ENCODE measurements around the gene AACS.
"Not testable (repeated sequence)": the region's sequence is repeated elsewhere in the genome, so short reads cannot be mapped to it uniquely, and the experiment has no call there.

Gene AACS

GRCh38 chr12:125092872-125093680 is 27.8 kb downstream of the AACS start:
- peak; percentile 7 for DNase-seq

DNA sequence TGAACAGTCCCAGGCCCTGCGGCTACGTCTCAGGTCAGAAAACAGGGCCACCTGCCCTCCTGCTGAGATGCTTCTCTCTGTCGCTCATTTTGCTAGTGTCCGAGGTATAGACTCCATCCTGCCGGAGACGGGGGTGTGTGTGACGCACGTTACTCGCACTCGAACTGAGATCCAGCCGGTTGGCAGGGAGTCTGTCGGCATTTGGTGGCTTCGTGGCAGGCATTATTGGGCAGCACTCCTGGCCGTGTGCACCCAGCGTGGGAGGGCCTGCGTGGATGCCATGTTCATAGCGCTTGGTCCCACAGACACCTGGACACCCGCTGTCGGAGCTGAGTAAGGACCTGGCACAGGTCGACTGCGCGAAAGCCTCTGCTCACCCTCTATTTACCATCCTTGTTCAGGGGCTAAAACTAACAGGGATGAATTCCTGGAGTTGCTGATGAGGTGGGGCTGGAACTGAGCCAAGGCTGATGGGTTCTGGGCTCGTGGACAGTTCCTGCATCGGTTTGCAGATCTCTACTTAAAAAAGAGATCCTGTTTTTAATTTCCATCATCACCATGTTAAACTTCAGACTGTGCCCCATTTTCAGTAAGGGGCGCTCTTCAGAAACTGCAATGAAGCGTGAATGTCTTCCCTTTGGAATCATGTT is 28.6 kb downstream of the AACS start:
- no peak for DNase-seq

- DNase-seq, result no peak
These were observed 31.7 kb downstream of the AACS start for GRCh38 chr12:125096894-125097293.

- DNase-seq, result no peak
These were observed 32.2 kb downstream of the AACS start for GRCh38 chr12:125097427-125097826.

DNA sequence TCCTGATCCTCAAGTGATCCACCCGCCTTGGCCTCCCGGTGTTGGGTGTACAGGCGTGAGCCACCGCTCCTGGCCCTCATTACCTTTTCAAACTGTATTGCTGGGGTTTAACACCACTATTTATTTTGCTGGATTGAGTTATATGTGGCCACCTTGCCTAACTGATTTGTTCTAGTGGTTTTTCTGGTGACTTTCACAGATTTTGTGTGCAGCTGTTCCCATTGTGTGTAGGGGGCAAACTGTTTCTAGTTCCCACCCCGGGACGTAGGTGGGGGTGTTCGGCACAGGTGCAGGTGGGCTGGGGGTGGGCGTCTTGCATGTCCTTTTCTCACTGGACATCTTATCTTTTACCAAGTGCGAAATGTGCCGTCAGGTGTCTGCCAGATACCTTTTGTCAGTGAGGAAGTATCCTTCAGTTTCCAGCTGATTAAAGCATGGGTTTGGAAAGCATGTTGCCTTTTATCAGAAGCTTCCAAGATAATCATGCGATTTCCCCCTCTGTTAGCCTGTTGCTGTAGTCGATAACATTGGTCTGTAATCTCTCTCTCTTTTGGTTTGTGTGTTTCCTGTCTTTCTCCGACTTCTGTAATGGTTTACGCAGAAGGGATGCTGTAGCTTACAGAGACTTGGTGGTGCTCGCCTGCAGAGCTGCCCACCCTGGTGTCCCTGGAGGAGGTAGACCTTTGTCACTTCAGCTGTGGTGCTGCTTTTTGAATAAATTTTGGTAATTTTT is 33.6 kb downstream of the AACS start:
- DNase-seq, result no peak

DNA sequence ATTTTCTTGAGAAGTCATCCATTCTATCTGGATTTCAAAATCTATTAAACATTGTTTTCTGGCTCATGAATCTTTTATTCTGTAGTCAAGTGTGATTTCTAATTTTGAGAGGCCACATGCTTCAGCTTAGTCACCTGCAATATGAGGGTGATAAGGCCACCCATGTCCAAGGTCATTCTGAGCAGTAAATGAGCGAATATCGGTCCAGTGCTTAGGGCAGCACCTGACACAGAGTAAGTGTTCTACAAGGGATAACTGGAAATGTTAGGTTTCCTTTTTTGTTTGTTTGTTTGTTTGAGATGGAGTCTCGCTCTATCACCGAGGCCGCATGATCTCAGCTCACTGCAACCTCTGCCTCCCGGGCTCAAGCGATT is 34.2 kb downstream of the AACS start:
- no peak for DNase-seq

DNA sequence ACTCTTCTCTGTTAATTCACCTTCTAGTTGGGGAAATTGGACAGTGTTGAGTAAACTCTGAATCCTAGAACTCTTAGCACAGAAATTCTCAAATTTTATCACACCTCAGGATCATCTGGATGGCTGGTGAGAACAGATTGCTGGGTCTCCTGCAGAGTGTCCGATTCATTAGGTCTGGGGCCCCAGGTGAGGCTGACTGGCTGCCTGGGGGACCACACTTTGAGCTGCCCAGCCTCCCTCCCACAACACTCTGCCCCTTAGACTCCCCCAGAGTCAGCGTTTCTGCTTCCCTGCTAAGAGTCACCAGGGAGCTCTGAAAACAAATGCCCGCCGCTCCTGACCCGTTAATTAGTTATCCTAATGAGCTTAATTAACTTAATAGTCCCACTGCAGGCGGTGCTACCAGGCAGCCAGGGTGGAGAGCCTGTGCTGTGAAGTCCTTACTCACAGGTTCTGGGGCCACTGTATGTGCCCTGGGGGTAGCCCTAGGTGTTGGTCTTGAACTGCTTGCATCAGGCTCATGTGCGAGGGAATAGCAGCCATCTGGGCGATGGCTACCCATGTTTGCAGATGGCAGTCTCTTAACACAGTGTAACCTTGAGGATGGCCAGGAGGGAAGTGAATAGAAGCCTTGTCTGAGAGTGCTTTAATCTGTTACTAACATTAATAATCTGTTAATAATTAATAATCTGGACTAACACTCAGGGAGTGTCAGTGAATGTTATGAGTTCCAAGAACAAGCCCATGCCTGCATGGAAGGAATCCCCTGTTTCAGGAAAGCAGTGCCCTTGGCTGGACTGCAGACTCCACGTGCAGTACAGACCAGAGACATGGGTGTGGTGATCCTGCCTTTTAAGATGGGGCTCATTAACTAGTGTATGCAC is 35.6 kb downstream of the AACS start:
- no peak for DNase-seq

GRCh38 chr12:125104982-125105381 is 39.7 kb downstream of the AACS start:
- no peak for DNase-seq

DNA sequence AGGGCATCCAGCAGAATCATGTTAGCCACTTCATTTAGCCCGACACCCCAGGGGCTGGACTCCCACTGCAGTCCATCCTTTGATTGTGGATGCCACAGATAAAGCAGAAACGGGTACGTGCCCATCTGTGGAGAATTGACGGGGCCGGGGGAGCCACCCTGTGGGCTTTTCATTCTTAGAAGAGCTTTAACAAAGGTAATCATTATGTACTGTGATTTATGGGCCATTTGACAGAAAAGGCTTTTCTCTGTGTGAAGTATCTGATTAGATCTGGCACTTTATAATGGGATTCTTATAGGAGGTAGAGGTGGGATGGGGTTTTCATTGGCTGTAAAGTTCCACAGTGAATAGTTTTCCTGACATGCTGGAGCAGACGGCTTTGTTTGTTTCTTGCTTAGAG is 40.4 kb downstream of the AACS start:
- DNase-seq, result no peak

DNA sequence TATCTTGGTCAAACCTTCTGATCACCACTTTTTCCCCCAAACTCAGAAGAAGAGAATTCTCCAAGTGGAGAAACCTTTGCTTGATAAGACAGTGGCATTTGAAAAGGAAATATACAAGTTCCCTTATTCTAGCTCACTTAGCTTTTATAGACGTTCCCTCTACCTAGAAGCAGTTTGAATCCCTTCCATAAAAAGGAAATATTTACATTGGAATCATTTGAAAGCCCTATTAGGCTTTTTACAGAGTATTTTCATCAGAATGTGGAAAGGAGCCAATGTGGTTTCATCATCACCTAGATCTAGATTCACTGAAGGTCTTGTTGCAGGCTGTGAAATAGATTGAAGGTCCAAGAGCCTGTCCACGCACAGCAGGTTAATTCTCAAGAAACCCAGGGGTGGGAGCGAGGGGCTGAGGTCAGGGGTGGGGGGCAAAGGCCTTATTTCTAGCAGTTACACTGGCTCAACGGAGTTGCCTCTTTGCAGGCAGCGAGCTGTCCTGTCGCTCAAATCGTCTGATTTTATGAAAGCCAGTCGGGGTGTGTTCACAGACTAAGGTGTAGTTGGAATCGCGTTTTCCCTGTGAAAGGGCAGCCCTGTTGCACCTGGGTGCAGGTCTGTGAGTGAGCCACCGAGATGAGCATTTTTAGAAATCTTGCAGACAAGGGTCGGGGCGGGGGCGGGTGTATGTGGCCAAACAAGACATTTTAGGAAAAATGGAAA is 45.6 kb downstream of the AACS start:
- no peak for DNase-seq

- no peak for DNase-seq
These were observed 46.2 kb downstream of the AACS start for GRCh38 chr12:125111403-125111802.

- DNase-seq, result not testable (repeated sequence)
These were observed 47.4 kb downstream of the AACS start for GRCh38 chr12:125112614-125113013.

DNA sequence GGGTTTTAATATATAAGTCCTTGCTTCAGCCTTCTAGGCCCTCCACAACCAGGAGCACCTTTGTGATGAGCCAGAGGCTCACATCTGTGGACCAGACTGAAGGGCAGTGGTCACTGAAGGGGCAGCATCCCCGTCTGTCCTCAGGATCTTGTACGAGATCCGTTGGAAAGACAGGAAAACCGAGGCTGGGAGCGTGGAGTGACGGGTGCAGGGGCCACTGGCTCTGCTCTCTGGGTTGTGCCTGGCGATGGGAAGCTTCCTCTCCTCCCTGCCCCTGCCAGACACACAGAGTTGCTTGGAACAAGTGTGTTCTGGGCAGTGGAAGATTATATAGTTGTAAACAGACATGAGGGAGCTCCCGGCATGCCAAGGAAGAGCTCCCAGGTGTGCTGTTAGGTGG is 48.0 kb downstream of the AACS start:
- DNase-seq, result no peak

DNA sequence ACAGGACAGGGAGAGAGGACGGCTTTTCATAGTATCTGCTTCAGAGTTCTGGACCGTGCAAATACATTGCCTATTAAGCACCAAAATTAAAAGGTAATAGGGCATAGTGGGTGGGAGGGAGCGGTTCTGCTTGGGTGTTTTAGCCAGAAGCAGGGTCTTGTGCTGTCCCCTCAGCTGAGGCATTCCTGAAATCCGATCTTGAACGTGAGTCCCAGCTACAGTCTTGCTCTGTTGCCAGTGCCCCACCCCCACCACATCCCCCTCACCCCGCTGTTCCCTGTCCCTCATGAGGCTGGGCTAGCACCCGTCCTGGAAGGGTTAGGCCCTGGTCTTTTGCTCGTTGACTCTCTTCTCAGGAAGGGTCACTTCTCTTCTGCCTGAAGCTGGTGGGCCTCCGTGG is 48.6 kb downstream of the AACS start:
- DNase-seq, result no peak

DNA sequence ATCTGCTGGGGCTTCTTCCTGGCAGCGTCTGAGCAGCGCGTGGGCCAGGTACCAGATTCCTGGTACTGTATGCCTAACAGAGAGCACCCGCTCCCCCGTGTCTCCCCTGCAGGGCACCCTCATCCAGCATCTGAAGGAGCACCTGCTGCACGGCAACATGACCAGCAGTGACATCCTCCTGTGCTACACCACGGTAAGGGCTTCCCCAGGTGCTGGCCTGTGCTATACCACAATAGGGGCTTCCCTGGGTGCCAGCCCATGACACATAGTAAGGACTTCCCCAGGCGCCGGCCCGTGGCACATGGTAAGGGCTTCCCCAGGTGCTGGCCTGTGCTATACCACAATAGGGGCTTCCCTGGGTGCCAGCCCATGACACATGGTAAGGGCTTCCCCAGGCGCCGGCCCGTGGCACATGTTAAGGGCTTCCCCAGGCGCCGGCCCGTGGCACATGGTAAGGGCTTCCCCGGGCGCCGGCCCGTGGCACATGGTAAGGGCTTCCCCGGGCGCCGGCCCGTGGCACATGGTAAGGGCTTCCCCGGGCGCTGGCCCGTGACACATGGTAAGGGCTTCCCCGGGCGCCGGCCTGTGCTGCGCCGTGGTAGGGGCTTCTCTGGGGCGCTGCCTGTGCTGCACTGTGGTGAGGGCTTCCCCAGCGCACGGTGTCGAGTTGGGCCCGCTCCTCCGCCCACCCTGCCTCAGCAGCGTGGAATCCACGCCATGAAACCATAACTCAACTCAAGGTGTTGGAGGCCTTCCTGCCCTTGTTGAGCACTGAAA is 49.3 kb downstream of the AACS start:
- no peak for DNase-seq

DNA sequence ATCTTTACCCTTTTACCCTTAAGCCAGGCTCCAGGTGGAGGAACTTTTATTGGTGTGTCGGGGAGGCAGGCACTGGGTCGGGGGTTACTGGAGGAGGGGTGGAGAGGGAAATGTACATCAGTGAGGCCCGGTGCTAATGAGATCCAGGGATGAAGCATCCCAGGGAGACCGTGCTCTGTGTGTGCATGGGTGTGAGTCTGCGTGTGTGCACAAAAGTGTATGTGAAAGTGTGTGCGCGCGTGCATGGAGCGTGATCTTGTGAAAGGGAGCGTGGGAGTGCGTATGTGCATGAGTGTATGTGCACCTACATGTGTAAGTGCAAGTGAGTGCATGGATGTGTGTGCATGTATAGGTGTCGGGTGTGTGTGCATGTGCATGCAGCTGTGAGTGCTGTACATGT is 55.3 kb downstream of the AACS start:
- DNase-seq, result no peak

DNA sequence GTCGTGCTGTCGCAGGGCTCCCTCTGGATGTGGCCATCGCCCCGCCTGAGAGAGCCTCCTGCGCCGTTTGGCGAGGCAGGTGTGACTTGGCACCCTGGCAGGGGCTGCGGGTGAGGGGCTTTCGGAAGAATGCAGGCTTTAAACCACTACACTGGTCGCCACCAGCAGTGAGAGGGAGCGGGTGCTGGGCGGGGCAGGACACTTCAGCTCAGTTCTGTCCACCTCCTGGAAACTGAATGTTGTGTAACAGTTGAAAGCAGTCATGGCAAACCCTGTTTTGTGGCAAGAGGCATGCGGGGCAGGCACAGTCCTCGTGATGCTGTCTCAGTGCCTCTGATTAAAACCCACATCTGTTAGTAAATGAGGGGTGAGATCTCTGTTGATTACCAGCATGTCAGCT is 55.9 kb downstream of the AACS start:
- DNase-seq, result no peak

- no peak for DNase-seq
These were observed 57.4 kb downstream of the AACS start for GRCh38 chr12:125122668-125123067.

DNA sequence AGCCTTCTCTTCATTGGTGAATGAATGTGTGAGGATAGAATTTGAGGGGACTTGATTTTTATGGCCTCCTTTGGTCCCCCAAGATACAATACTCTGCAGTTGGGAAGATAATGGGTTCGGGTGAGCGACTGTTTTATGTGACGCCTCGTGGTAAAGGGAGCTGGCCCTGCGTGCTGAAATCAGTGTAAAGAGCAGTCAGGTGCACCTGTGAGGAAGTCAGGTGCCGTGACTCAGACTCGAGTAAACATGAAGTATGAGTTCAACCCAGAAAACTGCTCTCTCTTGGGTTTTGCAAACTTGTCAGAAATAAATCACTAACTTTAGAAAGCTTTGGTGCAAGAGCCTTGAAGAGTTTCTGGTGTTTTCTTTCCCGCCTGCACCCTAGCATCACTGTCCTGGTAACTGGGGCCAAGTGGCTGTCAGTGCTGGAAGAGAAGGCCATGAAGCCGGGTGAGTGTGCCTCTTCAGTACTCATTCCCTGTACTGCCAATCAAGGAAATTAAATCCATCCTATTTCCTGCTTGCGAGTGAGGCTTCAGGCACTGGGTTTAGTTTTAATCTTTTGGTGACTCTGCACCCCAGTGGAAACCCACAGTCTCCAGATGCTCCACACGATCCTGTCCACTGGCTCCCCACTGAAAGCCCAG is 59.2 kb downstream of the AACS start:
- DNase-seq, result no peak

DNA sequence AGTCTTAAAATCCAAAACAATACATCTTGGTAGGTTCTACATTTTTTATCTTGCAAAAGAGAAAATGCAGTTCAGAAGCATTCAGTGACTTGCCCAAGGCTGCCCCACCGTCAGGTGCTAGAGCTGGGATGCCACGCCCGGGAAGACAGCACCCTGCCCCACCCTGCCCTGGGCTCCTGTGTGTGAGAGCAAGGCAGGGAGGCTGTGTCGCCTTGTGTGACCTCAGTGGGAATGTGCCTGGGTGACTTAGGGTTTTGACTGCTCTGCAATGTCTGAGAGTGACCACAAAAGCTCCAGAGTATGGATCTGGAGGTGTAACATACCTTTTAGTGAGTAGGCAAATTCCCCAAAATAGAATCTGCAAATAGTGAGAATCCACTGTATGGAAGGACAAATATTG is 60.0 kb downstream of the AACS start:
- DNase-seq, result no peak

All from GOT3 (cell line).